Glutamatergic neuron (in vitro differentiated cells): ENCODE results near the gene MARK2. TPM values are rescaled to one million over a fixed set of nuclear protein-coding genes. Genes with fewer than 3 reads are reported as not detected.

ENCODE experiments used
- DNase-seq: peaks from one replicate; pipeline ENCODE4 v3.0.0; 2022
- H3K27ac Mint-ChIP-seq: one replicate; pipeline ENCODE4 v1.8.0; 2020; ENCODE audit warnings: mild to moderate bottlenecking, mixed read lengths, inconsistent platforms; ENCODE audit not compliant: unreplicated experiment
- H3K27me3 Mint-ChIP-seq: one replicate; pipeline ENCODE4 v1.8.0; 2020; ENCODE audit warnings: mild to moderate bottlenecking, moderate library complexity, mixed read lengths, inconsistent platforms; ENCODE audit not compliant: unreplicated experiment
- H3K36me3 Mint-ChIP-seq: one replicate; pipeline ENCODE4 v1.8.0; 2020; ENCODE audit warnings: mild to moderate bottlenecking, mixed read lengths, inconsistent platforms; ENCODE audit not compliant: unreplicated experiment
- H3K4me1 Mint-ChIP-seq: one replicate; pipeline ENCODE4 v1.8.0; 2020; ENCODE audit warnings: mild to moderate bottlenecking, low read depth, mixed read lengths, inconsistent platforms; ENCODE audit not compliant: unreplicated experiment
- H3K4me3 Mint-ChIP-seq: one replicate; pipeline ENCODE4 v1.8.0; 2020; ENCODE audit warnings: mild to moderate bottlenecking, mixed read lengths, inconsistent platforms; ENCODE audit not compliant: unreplicated experiment
- H3K9me3 Mint-ChIP-seq: one replicate; pipeline ENCODE4 v1.8.0; 2020; ENCODE audit warnings: mild to moderate bottlenecking, moderate library complexity, mixed read lengths, inconsistent platforms; ENCODE audit not compliant: unreplicated experiment
- CTCF ChIP-seq: fragments of 200-600 bp; sonication (generic); IDR thresholded peaks from one replicate; pipeline ENCODE4 v1.5.0; 2021; ENCODE audit not compliant: partially characterized antibody, unreplicated experiment
- total RNA-seq: library from RNA; stranded (reverse); fragmentation: NEBNext Ultra II Directional; extraction: Animal tissue kit (Norgen Biotek cat#: 25700); gene quantifications from one replicate; pipeline ENCODE4 v1.2.1, GENCODE V29; 2021; ENCODE audit not compliant: unreplicated experiment

MARK2 gene
- total RNA-seq, 1 donor from 2014 or later: 76.8 TPM

- Mint-ChIP-seq H3K27me3 (peaks cover 19% of the 10 kb centered on the region), H3K36me3 (peaks cover 6% of the 10 kb centered on the region), H3K4me3 (no peak overlapping the region), H3K4me1 (peaks cover 26% of the 10 kb centered on the region), H3K27ac (peak overlapping the region; percentile 59), H3K9me3 (peaks cover 18% of the 10 kb centered on the region)
- no peak for TF ChIP-seq CTCF
- DNase-seq: no peak
These were observed 67.2 kb downstream of the MARK2 start for GRCh38 chr11:63906087-63906486.

GRCh38 chr11:63906585-63906984 is 67.7 kb downstream of the MARK2 start:
- Mint-ChIP-seq H3K27ac (peak overlapping the region; percentile 55), H3K4me3 (no peak overlapping the region), H3K27me3 (peaks cover 20% of the 10 kb centered on the region), H3K36me3 (peaks cover 3% of the 10 kb centered on the region), H3K4me1 (peaks cover 26% of the 10 kb centered on the region), H3K9me3 (peaks cover 22% of the 10 kb centered on the region)
- peak; percentile 27 for TF ChIP-seq CTCF
- DNase-seq: peak; percentile 58

GRCh38 chr11:63907063-63907462 is 68.2 kb downstream of the MARK2 start:
- peaks cover 22% of the 10 kb centered on the region for H3K27me3 Mint-ChIP-seq
- no peak for DNase-seq
- peak overlapping the region; percentile 73 for H3K27ac Mint-ChIP-seq
- no peaks in the 10 kb centered on the region for H3K36me3 Mint-ChIP-seq
- TF ChIP-seq CTCF: no peak
- peaks cover 19% of the 10 kb centered on the region for H3K9me3 Mint-ChIP-seq
- H3K4me1 Mint-ChIP-seq: peaks cover 27% of the 10 kb centered on the region
- H3K4me3 Mint-ChIP-seq: no peak overlapping the region

- TF ChIP-seq CTCF: no peak
- H3K4me1 Mint-ChIP-seq: peaks cover 35% of the 10 kb centered on the region
These were observed 69.1 kb downstream of the MARK2 start for GRCh38 chr11:63907808-63908530.

GRCh38 chr11:63908631-63909401 is 69.9 kb downstream of the MARK2 start:
- Mint-ChIP-seq H3K4me1 (peaks cover 36% of the 10 kb centered on the region), H3K27me3 (peaks cover 29% of the 10 kb centered on the region), H3K36me3 (no peaks in the 10 kb centered on the region), H3K9me3 (peaks cover 27% of the 10 kb centered on the region), H3K4me3 (peak overlapping the region; percentile 49), H3K27ac (peak overlapping the region; percentile 79)
- no peak for DNase-seq
- no peak for TF ChIP-seq CTCF

More at GRCh38 chr11:63907808-63908530, 69.1 kb downstream of the MARK2 start:
- H3K9me3 Mint-ChIP-seq: peaks cover 27% of the 10 kb centered on the region
- H3K27ac Mint-ChIP-seq: peak overlapping the region; percentile 22
- H3K27me3 Mint-ChIP-seq: peaks cover 27% of the 10 kb centered on the region
- no peak overlapping the region for H3K4me3 Mint-ChIP-seq
- DNase-seq: no peak
- H3K36me3 Mint-ChIP-seq: no peaks in the 10 kb centered on the region
